IPS-15b (cell line): Measurements from ENCODE around the gene GNB1L.

Experiments used
- H3K27me3 ChIP-seq: one replicate; pipeline ENCODE4 v1.6.1; 2013; ENCODE audit warnings: low read length; ENCODE audit not compliant: control insufficient read depth, insufficient read depth
- H3K36me3 ChIP-seq: one replicate; pipeline ENCODE4 v1.6.1; 2013; ENCODE audit warnings: low read length; ENCODE audit not compliant: control insufficient read depth, insufficient read depth
- H3K4me1 ChIP-seq: one replicate; pipeline ENCODE4 v1.6.1; 2013; ENCODE audit warnings: mild to moderate bottlenecking, low read length; ENCODE audit not compliant: control insufficient read depth, insufficient read depth
- H3K4me3 ChIP-seq: one replicate; pipeline ENCODE4 v1.5.1; 2013; ENCODE audit warnings: low read depth, low read length
- H3K9ac ChIP-seq: one replicate; pipeline ENCODE4 v1.6.1; 2013; ENCODE audit warnings: low read depth, mild to moderate bottlenecking, low read length
- H3K9me3 ChIP-seq: one replicate; pipeline ENCODE4 v1.6.1; 2013; ENCODE audit warnings: mild to moderate bottlenecking, low read length; ENCODE audit not compliant: control insufficient read depth, insufficient read depth

Gene GNB1L

GRCh38 chr22:19773470-19774040 is 81.1 kb downstream of the GNB1L start:
- Histone ChIP-seq H3K9ac (no peak overlapping the region), H3K4me1 (no peaks in the 10 kb centered on the region), H3K36me3 (peaks cover 2% of the 10 kb centered on the region), H3K9me3 (no peaks in the 10 kb centered on the region), H3K27me3 (peaks cover 19% of the 10 kb centered on the region), H3K4me3 (no peak overlapping the region)

GRCh38 chr22:19772673-19773469 is 81.8 kb downstream of the GNB1L start:
- H3K27me3 ChIP-seq = peaks cover 26% of the 10 kb centered on the region
- no peak overlapping the region for H3K4me3 ChIP-seq
- no peak overlapping the region for H3K9ac ChIP-seq
- no peaks in the 10 kb centered on the region for H3K4me1 ChIP-seq
- no peaks in the 10 kb centered on the region for H3K9me3 ChIP-seq
- H3K36me3 ChIP-seq = peaks cover 2% of the 10 kb centered on the region

- Histone ChIP-seq H3K9me3 (no peaks in the 10 kb centered on the region), H3K4me1 (no peaks in the 10 kb centered on the region), H3K9ac (no peak overlapping the region), H3K27me3 (peaks cover 31% of the 10 kb centered on the region), H3K36me3 (peaks cover 2% of the 10 kb centered on the region), H3K4me3 (no peak overlapping the region)
These were observed 82.3 kb downstream of the GNB1L start for GRCh38 chr22:19772422-19772672.

DNA sequence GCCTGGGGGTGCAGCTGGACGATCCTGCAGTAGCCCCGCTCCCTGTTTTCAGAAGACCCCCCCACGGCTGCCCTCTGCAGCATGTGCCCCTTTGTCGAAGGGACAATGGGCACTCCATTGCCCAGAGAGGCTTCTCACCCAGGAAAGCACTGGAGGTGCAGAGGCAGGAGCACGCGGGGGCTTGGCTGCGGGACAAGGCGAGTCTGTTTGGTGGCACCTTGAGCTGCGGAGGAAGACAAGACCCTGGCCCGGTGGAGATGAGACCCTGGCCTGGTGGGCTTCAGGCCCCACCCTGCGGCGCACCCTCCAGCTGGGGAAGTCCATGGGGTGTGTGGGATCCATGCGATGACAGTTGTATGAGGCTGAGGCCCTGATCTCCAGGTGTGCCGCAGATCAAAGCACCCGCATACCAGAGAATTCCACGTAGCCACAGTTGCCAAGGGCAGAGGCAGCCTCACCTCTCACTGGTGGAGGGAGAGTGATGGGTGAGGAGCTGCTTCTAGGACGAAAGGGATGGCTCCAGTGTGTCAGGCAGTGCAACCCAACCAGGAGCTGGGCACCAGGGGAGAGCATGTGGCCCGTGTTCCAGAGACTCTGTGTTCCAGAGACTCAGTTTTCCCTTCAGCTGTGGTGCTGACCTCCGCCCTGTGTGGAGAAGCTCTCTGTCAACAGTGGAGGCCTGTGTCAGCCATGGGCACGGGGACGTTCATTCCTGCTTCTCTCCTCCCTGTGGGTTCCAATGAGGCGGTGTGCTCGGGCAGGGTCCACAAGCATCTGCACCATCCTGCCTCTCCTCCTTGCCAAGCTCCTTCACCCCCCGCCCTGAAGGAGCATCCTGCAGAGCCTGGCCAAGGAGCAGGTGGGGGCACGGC is 84.1 kb downstream of the GNB1L start:
- peaks cover 47% of the 10 kb centered on the region for H3K27me3 ChIP-seq
- no peaks in the 10 kb centered on the region for H3K4me1 ChIP-seq
- no peaks in the 10 kb centered on the region for H3K9me3 ChIP-seq
- H3K4me3 ChIP-seq = no peak overlapping the region
- H3K9ac ChIP-seq = no peak overlapping the region
- H3K36me3 ChIP-seq = peaks cover 2% of the 10 kb centered on the region

DNA sequence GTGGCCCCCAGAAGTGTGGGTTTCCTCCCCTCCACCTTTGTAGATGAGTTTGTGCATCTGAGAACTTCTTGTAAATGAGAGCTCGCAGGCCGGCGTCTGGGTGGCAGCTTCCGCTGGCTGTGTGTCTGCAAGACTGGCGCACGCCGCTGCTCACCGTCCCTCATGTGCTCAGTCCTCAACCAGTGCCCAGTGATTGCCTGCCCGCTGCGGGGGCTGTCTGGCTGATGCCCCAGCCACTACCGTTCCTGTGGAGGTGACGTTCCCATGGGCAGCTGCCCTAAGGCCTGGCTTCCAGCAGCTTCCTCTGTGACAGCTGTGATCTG is 85.3 kb downstream of the GNB1L start:
- Histone ChIP-seq H3K36me3 (peaks cover 4% of the 10 kb centered on the region), H3K9ac (no peak overlapping the region), H3K4me3 (no peak overlapping the region), H3K9me3 (no peaks in the 10 kb centered on the region), H3K4me1 (peaks cover 5% of the 10 kb centered on the region), H3K27me3 (peaks cover 59% of the 10 kb centered on the region)

DNA sequence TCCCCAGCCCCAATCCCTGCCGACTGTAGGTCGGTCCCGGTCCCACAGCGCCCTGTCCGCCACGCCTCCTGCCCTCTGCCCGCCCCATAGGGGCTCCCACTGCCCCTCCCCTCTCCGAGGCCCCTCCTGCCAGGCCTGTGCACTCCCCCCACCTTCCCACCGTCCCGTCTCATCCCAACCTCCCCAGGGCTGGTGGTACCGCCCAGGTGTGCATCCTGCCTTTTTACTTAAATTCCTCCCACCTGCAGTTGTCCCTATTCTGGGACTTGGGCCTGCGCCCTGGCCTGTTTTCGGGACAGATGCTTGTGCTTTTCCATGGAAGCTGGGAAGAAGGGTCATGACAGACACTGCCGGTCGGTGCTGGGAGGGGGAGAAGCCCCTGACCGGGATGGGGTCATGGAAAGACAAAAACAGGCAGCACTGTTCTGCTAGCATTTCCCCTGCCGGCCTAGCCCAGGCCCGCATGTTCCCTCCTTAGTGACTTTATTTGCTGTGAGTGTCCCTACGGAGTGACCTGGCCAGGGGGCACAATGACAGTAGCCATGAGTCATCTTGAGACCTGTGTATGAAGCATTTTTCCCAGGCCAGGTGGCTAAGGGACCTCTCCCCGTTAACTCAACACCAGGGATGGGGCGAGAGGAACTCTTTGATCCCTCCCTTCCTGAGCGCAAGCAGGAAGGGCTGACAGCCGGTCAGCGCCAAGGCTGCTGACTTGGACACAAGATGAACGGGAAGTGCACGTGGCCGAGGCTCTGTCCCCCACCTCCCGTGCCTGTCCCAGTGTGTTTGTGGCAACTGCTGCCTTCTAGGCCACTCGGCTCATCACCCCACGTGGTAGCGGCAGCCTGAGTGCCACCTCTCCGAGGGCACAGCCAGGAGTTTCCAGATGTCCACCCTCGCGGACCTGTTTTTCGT is 87.0 kb downstream of the GNB1L start:
- H3K27me3 ChIP-seq = peaks cover 76% of the 10 kb centered on the region
- peaks cover 5% of the 10 kb centered on the region for H3K4me1 ChIP-seq
- H3K9me3 ChIP-seq = no peaks in the 10 kb centered on the region
- H3K36me3 ChIP-seq = peaks cover 2% of the 10 kb centered on the region
- H3K9ac ChIP-seq = no peak overlapping the region
- peak overlapping the region; percentile 35 for H3K4me3 ChIP-seq

GRCh38 chr22:19766511-19767426 is 87.9 kb downstream of the GNB1L start:
- Histone ChIP-seq H3K36me3 (peaks cover 2% of the 10 kb centered on the region), H3K4me3 (peak overlapping the region; percentile 18), H3K9me3 (no peaks in the 10 kb centered on the region), H3K9ac (no peak overlapping the region), H3K27me3 (peaks cover 85% of the 10 kb centered on the region), H3K4me1 (peaks cover 5% of the 10 kb centered on the region)

- Histone ChIP-seq H3K9me3 (no peaks in the 10 kb centered on the region), H3K9ac (no peak overlapping the region), H3K27me3 (peaks cover 90% of the 10 kb centered on the region), H3K4me3 (no peak overlapping the region), H3K36me3 (peaks cover 2% of the 10 kb centered on the region), H3K4me1 (peaks cover 5% of the 10 kb centered on the region)
These were observed 88.5 kb downstream of the GNB1L start for GRCh38 chr22:19766240-19766510.

GRCh38 chr22:19765477-19766239 is 89.0 kb downstream of the GNB1L start:
- Histone ChIP-seq H3K4me3 (peak overlapping the region; percentile 43), H3K36me3 (peaks cover 2% of the 10 kb centered on the region), H3K4me1 (peaks cover 5% of the 10 kb centered on the region), H3K9me3 (no peaks in the 10 kb centered on the region), H3K9ac (no peak overlapping the region), H3K27me3 (peaks cover 92% of the 10 kb centered on the region)

DNA sequence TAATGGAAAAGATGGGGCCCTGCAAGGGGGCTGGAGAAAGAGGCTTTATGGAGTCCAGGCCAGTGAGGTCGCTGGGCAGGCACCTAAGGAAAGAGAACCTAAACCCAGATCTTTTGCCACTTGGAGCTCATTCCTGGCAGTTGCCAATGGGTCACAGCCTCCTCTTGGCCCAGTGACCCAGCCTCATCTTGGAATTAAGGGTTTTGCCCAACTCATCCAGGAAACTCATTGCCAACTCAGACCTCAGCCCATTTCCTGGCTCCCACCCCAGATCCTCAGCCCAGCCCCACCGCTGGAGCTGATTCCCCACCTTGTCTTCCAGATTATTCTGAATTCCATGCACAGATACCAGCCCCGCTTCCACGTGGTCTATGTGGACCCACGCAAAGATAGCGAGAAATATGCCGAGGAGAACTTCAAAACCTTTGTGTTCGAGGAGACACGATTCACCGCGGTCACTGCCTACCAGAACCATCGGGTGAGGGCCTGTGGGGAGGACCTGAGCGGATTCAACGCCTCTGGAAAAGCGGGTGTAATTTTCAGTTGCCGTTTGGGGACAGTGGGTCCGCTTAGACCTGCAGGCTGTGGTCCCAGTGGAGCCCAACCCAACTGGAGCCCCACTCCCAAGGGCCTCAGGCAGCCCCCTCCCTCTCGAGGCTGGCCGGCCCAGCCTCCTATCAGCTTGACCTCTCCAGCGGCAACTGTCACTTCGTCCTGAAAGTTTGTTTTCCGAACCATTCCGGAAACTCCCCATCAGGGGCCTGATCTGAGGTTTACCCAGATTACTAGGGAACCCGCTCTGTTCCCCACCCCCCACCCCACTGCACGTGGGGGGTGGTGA is 89.8 kb downstream of the GNB1L start:
- no peaks in the 10 kb centered on the region for H3K9me3 ChIP-seq
- H3K4me1 ChIP-seq = peaks cover 5% of the 10 kb centered on the region
- H3K27me3 ChIP-seq = peaks cover 89% of the 10 kb centered on the region
- H3K36me3 ChIP-seq = peaks cover 2% of the 10 kb centered on the region
- H3K4me3 ChIP-seq = peak overlapping the region; percentile 43
- H3K9ac ChIP-seq = no peak overlapping the region
